Esophagus (tissue), 2 donors: Measurements from ENCODE around the gene AUH. TPM values are rescaled to one million over a fixed set of nuclear protein-coding genes. Genes with fewer than 3 reads are reported as not detected.

Experiments used
- H3K27ac ChIP-seq, 2 donors: one replicate each; pipeline ENCODE4 v1.5.1; 2013; ENCODE audit warnings: low read depth in 2 of 2, mild to moderate bottlenecking in 2 of 2, inconsistent platforms in 1 of 2, low read length in 1 of 2, moderate library complexity in 1 of 2
- H3K27me3 ChIP-seq, 2 donors: one replicate each; pipeline ENCODE4 v1.6.1; 2013; ENCODE audit warnings: low read length in 2 of 2, control low read depth in 1 of 2, mild to moderate bottlenecking in 1 of 2; ENCODE audit not compliant: insufficient read depth in 2 of 2, control insufficient read depth in 1 of 2
- H3K36me3 ChIP-seq, 2 donors: one replicate each; pipeline ENCODE4 v1.6.1; 2013; ENCODE audit warnings: low read length in 1 of 2; ENCODE audit not compliant: control insufficient read depth in 2 of 2, insufficient read depth in 2 of 2
- H3K4me1 ChIP-seq, 2 donors: one replicate each; pipeline ENCODE4 v1.6.1; 2013; ENCODE audit warnings: low read length in 1 of 2; ENCODE audit not compliant: control insufficient read depth in 2 of 2, insufficient read depth in 2 of 2
- H3K4me3 ChIP-seq, 2 donors: one replicate each; pipeline ENCODE4 v1.5.1; 2013; ENCODE audit warnings: low read length in 2 of 2, mild to moderate bottlenecking in 2 of 2, low read depth in 1 of 2, moderate library complexity in 1 of 2
- H3K9me3 ChIP-seq, 2 donors: one replicate each; pipeline ENCODE4 v1.6.1; 2013; ENCODE audit warnings: mild to moderate bottlenecking in 2 of 2, low read depth in 1 of 2, low read length in 1 of 2, moderate library complexity in 1 of 2; ENCODE audit not compliant: control insufficient read depth in 2 of 2, insufficient read depth in 1 of 2
- WGBS, 2 donors: extraction: QIAGEN DNeasy Blood & Tissue Kit; methylation state at CpG; one replicate each; pipeline ENCODE4 v1.1.7; 2013; 5-methylcytosine and 5-hydroxymethylcytosine counted together
- polyA plus RNA-seq, 2 donors: library from polyadenylated mRNA; stranded (reverse); fragments of 200-250 nt; gene quantifications; one replicate each; pipeline ENCODE4 v1.2.3, GENCODE V29; 2013
- donor health status: healthy with polysubstance abuse.
- donor health status: Bipolar disorder and iron deficiency.

The AUH gene
- polyA plus RNA-seq, 2 donors: 7.2 to 11.5 TPM

GRCh38 chr9:91306296-91306630 lies 55.5 kb downstream of the AUH start:
- 91 to 98% methylated on average over 1 of the region's 1 CpG for WGBS, 2 donors
- Histone ChIP-seq H3K27ac (no peak overlapping the region), H3K36me3 (no peaks in the 10 kb centered on the region), H3K4me3 (no peak overlapping the region), H3K9me3 (no peaks in the 10 kb centered on the region), H3K4me1 (peaks cover 0 to 2% of the 10 kb centered on the region in 2 donors), H3K27me3 (no peaks in the 10 kb centered on the region)

DNA sequence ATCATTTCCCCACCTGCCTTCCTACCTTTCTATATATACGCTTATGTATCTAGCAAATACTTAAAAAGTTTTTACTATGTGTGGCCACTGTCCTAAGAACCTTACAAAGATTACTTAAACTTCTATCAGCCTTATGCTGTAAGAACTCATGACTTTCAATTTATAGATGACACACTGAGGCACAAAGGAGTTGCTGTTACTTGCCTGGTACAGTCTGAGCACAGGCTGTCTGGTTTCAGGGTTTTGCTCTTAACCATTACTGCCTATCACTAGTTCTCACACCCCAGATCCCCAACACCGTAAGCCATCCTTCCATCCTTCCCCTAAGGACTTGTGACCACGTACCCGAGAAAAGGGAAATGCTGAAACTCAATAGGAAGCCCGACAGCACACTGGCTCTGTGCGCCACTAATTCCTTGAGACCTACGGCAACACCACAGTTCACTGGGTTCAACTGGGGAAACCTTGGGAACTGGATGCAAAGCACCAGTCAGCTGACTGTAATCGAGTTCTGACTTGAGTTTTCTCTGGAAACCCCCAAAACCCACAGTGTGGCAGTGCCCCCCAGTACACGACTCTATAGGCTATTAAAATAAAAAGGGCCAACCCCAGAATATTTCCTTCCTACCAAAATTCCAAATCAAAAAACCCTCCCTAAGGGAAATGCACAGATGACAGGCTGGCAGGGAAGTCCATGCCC lies 56.0 kb downstream of the AUH start:
- 90 to 92% methylated on average over 9 of the region's 9 CpGs for WGBS, 2 donors
- Histone ChIP-seq H3K4me1 (peaks cover 0 to 2% of the 10 kb centered on the region in 2 donors), H3K27ac (no peak overlapping the region), H3K4me3 (no peak overlapping the region), H3K9me3 (no peaks in the 10 kb centered on the region), H3K36me3 (no peaks in the 10 kb centered on the region), H3K27me3 (no peaks in the 10 kb centered on the region)

- no peak overlapping the region for H3K4me3 ChIP-seq
- no peak overlapping the region for H3K27ac ChIP-seq
- peaks cover 0 to 2% of the 10 kb centered on the region in 2 donors for H3K4me1 ChIP-seq
- WGBS, 2 donors: 88 to 90% methylated on average over 2 of the region's 2 CpGs
- H3K27me3 ChIP-seq: no peaks in the 10 kb centered on the region
- no peaks in the 10 kb centered on the region for H3K36me3 ChIP-seq
- no peaks in the 10 kb centered on the region for H3K9me3 ChIP-seq
These were observed 57.8 kb downstream of the AUH start for GRCh38 chr9:91303741-91304415.

- Histone ChIP-seq H3K27me3 (no peaks in the 10 kb centered on the region), H3K4me1 (peaks cover 0 to 2% of the 10 kb centered on the region in 2 donors), H3K4me3 (peak overlapping the region in 1 of 2 donors; percentile 31), H3K27ac (peak overlapping the region in 1 of 2 donors; percentile 92), H3K36me3 (no peaks in the 10 kb centered on the region), H3K9me3 (no peaks in the 10 kb centered on the region)
- WGBS, 2 donors: 23% methylated on average over 4 of the region's 4 CpGs
These were observed 58.9 kb downstream of the AUH start for GRCh38 chr9:91302831-91303230.

DNA sequence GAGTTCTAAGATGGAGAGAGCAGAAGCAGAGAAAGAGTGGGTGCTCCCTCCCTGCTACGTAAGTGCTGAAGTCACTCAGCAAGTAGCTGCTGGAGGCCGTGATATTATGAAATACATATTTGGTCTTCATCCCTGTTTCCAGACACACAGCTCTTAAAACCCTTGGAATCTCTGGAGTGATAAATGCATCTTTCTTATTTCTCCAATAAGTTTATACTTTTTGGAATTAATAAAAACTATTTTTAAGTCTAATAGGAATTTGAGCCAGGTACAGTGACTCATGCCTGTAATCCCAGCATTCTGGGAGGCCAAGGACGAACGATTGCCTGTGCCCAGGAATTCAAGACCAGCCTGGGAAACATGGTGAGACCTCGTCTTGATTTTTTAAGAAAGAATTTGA lies 60.6 kb downstream of the AUH start:
- Histone ChIP-seq H3K4me3 (no peak overlapping the region), H3K27ac (peak overlapping the region; percentile 8 to 54), H3K9me3 (no peaks in the 10 kb centered on the region), H3K4me1 (peaks cover 0 to 2% of the 10 kb centered on the region in 2 donors), H3K27me3 (no peaks in the 10 kb centered on the region), H3K36me3 (peaks cover 2 to 5% of the 10 kb centered on the region in 2 donors)
- 35 to 48% methylated on average over 5 of the region's 5 CpGs for WGBS, 2 donors

GRCh38 chr9:91298311-91298710 lies 63.4 kb downstream of the AUH start:
- no peak overlapping the region for H3K4me3 ChIP-seq
- H3K9me3 ChIP-seq: no peaks in the 10 kb centered on the region
- H3K4me1 ChIP-seq: peaks cover 0 to 2% of the 10 kb centered on the region in 2 donors
- WGBS, 2 donors: 39 to 59% methylated on average over 2 of the region's 2 CpGs
- no peaks in the 10 kb centered on the region for H3K27me3 ChIP-seq
- H3K36me3 ChIP-seq: peaks cover 4 to 5% of the 10 kb centered on the region in 2 donors
- H3K27ac ChIP-seq: peak overlapping the region in 1 of 2 donors; percentile 60

DNA sequence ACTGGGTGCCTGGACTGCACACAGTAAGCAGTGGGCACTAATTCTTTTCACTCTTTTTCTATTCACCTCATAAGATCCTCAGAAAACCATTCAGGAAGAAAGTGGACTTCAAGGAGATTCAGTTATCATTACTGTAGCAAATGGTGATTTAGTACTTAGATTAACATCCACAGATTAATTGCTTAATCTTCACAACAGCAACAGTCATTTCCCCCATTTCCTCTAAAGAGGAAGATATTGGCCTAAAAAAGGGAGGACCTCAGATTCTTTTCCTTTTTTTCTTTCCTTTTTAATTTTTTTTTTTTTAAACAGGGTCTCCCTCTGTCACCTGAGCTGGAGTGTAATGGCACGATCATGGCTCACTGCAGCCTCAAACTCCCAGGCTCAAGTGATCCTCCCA lies 64.4 kb downstream of the AUH start:
- peaks cover 0 to 2% of the 10 kb centered on the region in 2 donors for H3K4me1 ChIP-seq
- H3K9me3 ChIP-seq: no peaks in the 10 kb centered on the region
- 92 to 96% methylated on average over 1 of the region's 1 CpG for WGBS, 2 donors
- H3K27ac ChIP-seq: no peak overlapping the region
- H3K36me3 ChIP-seq: peaks cover 4 to 5% of the 10 kb centered on the region in 2 donors
- no peak overlapping the region for H3K4me3 ChIP-seq
- no peaks in the 10 kb centered on the region for H3K27me3 ChIP-seq

DNA sequence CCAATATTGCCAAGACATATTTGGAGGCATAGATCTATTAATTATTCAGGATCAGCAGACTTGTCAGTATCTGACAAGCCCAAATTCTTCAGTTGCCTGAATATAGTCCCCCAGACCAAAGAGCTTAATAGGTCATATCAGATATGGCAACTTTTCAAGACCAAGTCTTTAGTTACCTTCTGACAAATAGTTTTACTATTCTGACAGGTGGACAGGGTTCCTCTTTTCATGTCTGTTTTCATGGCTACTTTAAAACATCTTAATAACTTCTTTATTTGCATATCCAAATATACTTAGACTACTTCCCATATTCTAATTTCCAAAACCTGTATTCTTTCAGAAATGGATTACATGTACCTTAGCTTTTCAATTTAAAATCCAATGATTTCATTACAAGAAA lies 65.4 kb downstream of the AUH start:
- H3K4me1 ChIP-seq: no peaks in the 10 kb centered on the region
- no peak overlapping the region for H3K27ac ChIP-seq
- H3K9me3 ChIP-seq: no peaks in the 10 kb centered on the region
- H3K4me3 ChIP-seq: no peak overlapping the region
- H3K36me3 ChIP-seq: peaks cover 4 to 5% of the 10 kb centered on the region in 2 donors
- no peaks in the 10 kb centered on the region for H3K27me3 ChIP-seq

- Histone ChIP-seq H3K27me3 (no peaks in the 10 kb centered on the region), H3K9me3 (no peaks in the 10 kb centered on the region), H3K4me3 (no peak overlapping the region), H3K27ac (no peak overlapping the region), H3K4me1 (no peaks in the 10 kb centered on the region), H3K36me3 (peaks cover 5 to 8% of the 10 kb centered on the region in 2 donors)
- 97 to 100% methylated on average over 2 of the region's 2 CpGs for WGBS, 2 donors
These were observed 66.4 kb downstream of the AUH start for GRCh38 chr9:91295357-91295756.

GRCh38 chr9:91291866-91292265 lies 69.9 kb downstream of the AUH start:
- H3K4me1 ChIP-seq: peaks cover 0 to 2% of the 10 kb centered on the region in 2 donors
- no peaks in the 10 kb centered on the region for H3K27me3 ChIP-seq
- H3K36me3 ChIP-seq: peaks cover 2 to 6% of the 10 kb centered on the region in 2 donors
- H3K27ac ChIP-seq: no peak overlapping the region
- no peak overlapping the region for H3K4me3 ChIP-seq
- 79 to 93% methylated on average over 4 of the region's 4 CpGs for WGBS, 2 donors
- no peaks in the 10 kb centered on the region for H3K9me3 ChIP-seq
